Mesendoderm (in vitro differentiated cells): ENCODE measurements around the gene FXR2.
"Not testable (repeated sequence)": the region's sequence is repeated elsewhere in the genome, so short reads cannot be mapped to it uniquely, and the experiment has no call there.

Source experiments
- DNase-seq: peaks from one replicate; pipeline ENCODE4 v3.0.0; 2013
- H2AK5ac ChIP-seq: 2 replicates; pipeline ENCODE4 v1.6.1; 2013; ENCODE audit warnings: low read length, inconsistent platforms
- H2BK120ac ChIP-seq: 2 replicates; pipeline ENCODE4 v1.6.1; 2013; ENCODE audit warnings: low read depth, mild to moderate bottlenecking, low read length, moderate library complexity, mixed read lengths
- H2BK15ac ChIP-seq: replicated peaks from 2 replicates; pipeline ENCODE4 v1.6.1; 2013; ENCODE audit warnings: low read depth, mild to moderate bottlenecking, moderate library complexity
- H2BK5ac ChIP-seq: 2 replicates; pipeline ENCODE4 v1.6.1; 2013; ENCODE audit warnings: low read length, inconsistent platforms
- H3K18ac ChIP-seq: 2 replicates; pipeline ENCODE4 v1.6.1; 2013; ENCODE audit warnings: mild to moderate bottlenecking, low read length, mixed read lengths
- H3K23ac ChIP-seq: one replicate; pipeline ENCODE4 v1.6.1; 2013; ENCODE audit warnings: low read length
- H3K27ac ChIP-seq: 2 replicates; pipeline ENCODE4 v1.5.1; 2013; ENCODE audit warnings: low read depth, mild to moderate bottlenecking, inconsistent platforms, low read length, moderate library complexity
- H3K27me3 ChIP-seq: 2 replicates; pipeline ENCODE4 v1.6.1; 2013; ENCODE audit warnings: low read length, control low read depth, mild to moderate bottlenecking, inconsistent platforms; ENCODE audit not compliant: insufficient read depth, poor library complexity
- H3K36me3 ChIP-seq: 2 replicates; pipeline ENCODE4 v1.6.1; 2013; ENCODE audit warnings: low read length, inconsistent platforms; ENCODE audit not compliant: control insufficient read depth, insufficient read depth
- H3K4ac ChIP-seq: one replicate; pipeline ENCODE4 v1.6.1; 2013; ENCODE audit warnings: low read depth, mild to moderate bottlenecking, low read length, moderate library complexity
- H3K4me1 ChIP-seq: 2 replicates; pipeline ENCODE4 v1.6.1; 2013; ENCODE audit warnings: low read depth, low read length, inconsistent platforms; ENCODE audit not compliant: control insufficient read depth
- H3K4me2 ChIP-seq: 2 replicates; pipeline ENCODE4 v1.6.1; 2013; ENCODE audit warnings: low read length
- H3K4me3 ChIP-seq: 2 replicates; pipeline ENCODE4 v1.5.1; 2013; ENCODE audit warnings: mild to moderate bottlenecking, low read length
- H3K56ac ChIP-seq: one replicate; pipeline ENCODE4 v1.6.1; 2013; ENCODE audit warnings: low read length
- H3K79me1 ChIP-seq: 2 replicates; pipeline ENCODE4 v1.6.1; 2013; ENCODE audit warnings: low read length, inconsistent platforms
- H3K79me2 ChIP-seq: 2 replicates; pipeline ENCODE4 v1.6.1; 2013; ENCODE audit warnings: mild to moderate bottlenecking, low read length; ENCODE audit not compliant: control insufficient read depth, insufficient read depth
- H3K9ac ChIP-seq: 2 replicates; pipeline ENCODE4 v1.6.1; 2013; ENCODE audit warnings: low read length, inconsistent platforms
- H4K5ac ChIP-seq: one replicate; pipeline ENCODE4 v1.6.1; 2013; ENCODE audit warnings: low read length
- H4K8ac ChIP-seq: one replicate; pipeline ENCODE4 v1.6.1; 2013; ENCODE audit warnings: low read depth, mild to moderate bottlenecking, control low read depth, low read length, moderate library complexity
- WGBS: extraction: QIAGEN DNeasy Blood & Tissue Kit; methylation state at CpG from one replicate; pipeline ENCODE4 v1.1.7; 2013; ENCODE audit warnings: low lambda C conversion rate, missing lambda C conversion rate; ENCODE audit not compliant: insufficient coverage; ENCODE audit errors: extremely low coverage; 5-methylcytosine and 5-hydroxymethylcytosine counted together

The FXR2 gene

GRCh38 chr17:7626307-7626706, 11.6 kb upstream of the FXR2 start:
- H3K36me3 ChIP-seq = no peaks in the 10 kb centered on the region
- peaks cover 3% of the 10 kb centered on the region for H3K79me1 ChIP-seq
- no peak overlapping the region for H2BK120ac ChIP-seq
- H2BK15ac ChIP-seq = no peak overlapping the region
- no peak overlapping the region for H4K8ac ChIP-seq
- H3K4me3 ChIP-seq = no peak overlapping the region
- no peaks in the 10 kb centered on the region for H3K79me2 ChIP-seq
- no peak overlapping the region for H4K5ac ChIP-seq
- no peak overlapping the region for H3K23ac ChIP-seq
- peak overlapping the region; percentile 32 for H3K9ac ChIP-seq
- no peak overlapping the region for H3K4ac ChIP-seq
- H2BK5ac ChIP-seq = no peak overlapping the region
- no peaks in the 10 kb centered on the region for H3K27me3 ChIP-seq
- peaks cover 4% of the 10 kb centered on the region for H3K4me1 ChIP-seq
- H3K18ac ChIP-seq = no peak overlapping the region
- no peak overlapping the region for H3K4me2 ChIP-seq
- peak overlapping the region; percentile 15 for H3K56ac ChIP-seq
- WGBS = no CpG with 5 or more reads among the region's 7 CpGs
- no peak for DNase-seq
- no peak overlapping the region for H3K27ac ChIP-seq
- no peak overlapping the region for H2AK5ac ChIP-seq

DNA sequence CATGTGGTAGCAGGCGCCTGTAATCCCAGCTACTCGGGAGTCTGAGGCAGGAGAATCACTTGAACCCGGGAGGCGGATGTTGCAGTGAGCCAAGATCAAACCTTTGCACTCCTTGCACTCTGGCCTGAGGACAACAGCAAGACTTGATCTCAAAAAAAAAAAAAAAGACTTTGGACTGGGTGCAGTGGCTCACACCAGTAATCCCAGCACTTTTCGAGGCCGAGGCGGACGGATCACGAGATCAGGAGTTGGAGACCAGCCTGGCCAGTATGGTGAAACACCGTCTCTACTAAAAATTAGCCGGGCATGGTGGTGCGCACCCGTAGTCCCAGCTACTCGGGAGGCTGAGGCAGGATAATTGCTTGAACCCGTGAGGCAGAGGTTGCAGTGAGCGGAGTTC, 11.1 kb upstream of the FXR2 start:
- H2BK120ac ChIP-seq, H4K8ac ChIP-seq, H3K79me1 ChIP-seq, H3K79me2 ChIP-seq, H4K5ac ChIP-seq, H3K36me3 ChIP-seq, H3K4me1 ChIP-seq, DNase-seq, H3K27me3 ChIP-seq, H3K18ac ChIP-seq, H3K23ac ChIP-seq, H3K4ac ChIP-seq, H2BK15ac ChIP-seq, H3K56ac ChIP-seq, H3K4me3 ChIP-seq, H2AK5ac ChIP-seq, H3K4me2 ChIP-seq, H3K9ac ChIP-seq, H3K27ac ChIP-seq, H2BK5ac ChIP-seq: not testable (repeated sequence)
- WGBS = no CpG with 5 or more reads among the region's 16 CpGs

- Histone ChIP-seq H2BK15ac (no peak overlapping the region), H3K4me3 (no peak overlapping the region), H3K79me2 (no peaks in the 10 kb centered on the region), H3K36me3 (no peaks in the 10 kb centered on the region), H3K23ac (no peak overlapping the region), H2BK120ac (no peak overlapping the region), H3K79me1 (peaks cover 3% of the 10 kb centered on the region), H3K27ac (no peak overlapping the region), H3K4me1 (peaks cover 4% of the 10 kb centered on the region), H4K5ac (no peak overlapping the region), H4K8ac (no peak overlapping the region), H3K4ac (no peak overlapping the region), H2BK5ac (no peak overlapping the region), H2AK5ac (no peak overlapping the region), H3K56ac (no peak overlapping the region), H3K18ac (no peak overlapping the region), H3K27me3 (no peaks in the 10 kb centered on the region), H3K4me2 (no peak overlapping the region), H3K9ac (no peak overlapping the region)
- DNase-seq = no peak
- WGBS = no CpG with 5 or more reads among the region's 5 CpGs
Measured at GRCh38 chr17:7623661-7624060, 9.0 kb upstream of the FXR2 start.

DNA sequence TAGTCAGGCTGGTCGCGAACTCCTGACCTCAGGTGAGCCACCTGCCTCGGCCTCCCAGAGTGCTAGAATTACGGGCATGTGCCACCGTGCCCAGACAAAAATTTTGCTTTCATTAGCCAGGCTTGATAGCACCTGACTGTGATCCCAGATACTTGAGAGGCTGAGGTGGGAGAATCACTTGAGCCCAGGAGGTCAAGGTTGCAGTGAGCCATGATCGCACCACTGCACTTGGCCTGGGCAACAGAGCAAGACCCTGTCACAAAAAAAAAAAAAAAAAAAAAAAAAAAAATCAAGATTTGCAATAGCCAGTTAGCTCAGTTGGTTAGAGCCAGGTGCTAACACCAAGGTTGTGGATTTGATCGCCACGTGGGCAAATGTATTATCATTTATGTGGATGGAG, 6.1 kb upstream of the FXR2 start:
- Histone ChIP-seq H3K9ac (no peak overlapping the region), H3K56ac (no peak overlapping the region), H3K18ac (no peak overlapping the region), H3K36me3 (no peaks in the 10 kb centered on the region), H3K27ac (no peak overlapping the region), H3K79me2 (no peaks in the 10 kb centered on the region), H3K4me3 (no peak overlapping the region), H3K27me3 (no peaks in the 10 kb centered on the region), H3K79me1 (no peaks in the 10 kb centered on the region), H3K4me1 (no peaks in the 10 kb centered on the region), H4K8ac (no peak overlapping the region), H2BK15ac (no peak overlapping the region), H2BK5ac (no peak overlapping the region), H3K23ac (no peak overlapping the region), H3K4me2 (no peak overlapping the region), H2AK5ac (no peak overlapping the region), H3K4ac (no peak overlapping the region), H4K5ac (no peak overlapping the region), H2BK120ac (no peak overlapping the region)
- DNase-seq = no peak
- WGBS = no CpG with 5 or more reads among the region's 8 CpGs

- Histone ChIP-seq H2BK120ac (no peak overlapping the region), H3K9ac (no peak overlapping the region), H3K4me2 (no peak overlapping the region), H3K27ac (no peak overlapping the region), H4K5ac (no peak overlapping the region), H3K4me3 (no peak overlapping the region), H3K4ac (no peak overlapping the region), H3K23ac (no peak overlapping the region), H4K8ac (no peak overlapping the region), H2BK15ac (no peak overlapping the region), H2BK5ac (no peak overlapping the region), H3K18ac (no peak overlapping the region), H3K27me3 (no peaks in the 10 kb centered on the region), H3K36me3 (no peaks in the 10 kb centered on the region), H3K79me2 (peaks cover 2% of the 10 kb centered on the region), H3K56ac (no peak overlapping the region), H2AK5ac (no peak overlapping the region), H3K4me1 (peaks cover 3% of the 10 kb centered on the region), H3K79me1 (peaks cover 4% of the 10 kb centered on the region)
- no CpG with 5 or more reads among the region's 5 CpGs for WGBS
- DNase-seq = no peak
Measured at GRCh38 chr17:7618608-7619007, 3.9 kb upstream of the FXR2 start.

- Histone ChIP-seq H2BK15ac (no peak overlapping the region), H3K18ac (no peak overlapping the region), H3K23ac (no peak overlapping the region), H4K5ac (no peak overlapping the region), H4K8ac (no peak overlapping the region), H3K4me2 (no peak overlapping the region), H3K79me1 (peaks cover 15% of the 10 kb centered on the region), H3K4ac (no peak overlapping the region), H2BK120ac (no peak overlapping the region), H3K79me2 (peaks cover 13% of the 10 kb centered on the region), H3K27me3 (no peaks in the 10 kb centered on the region), H3K27ac (peak overlapping the region; percentile 60), H3K4me3 (no peak overlapping the region), H3K56ac (no peak overlapping the region), H2AK5ac (no peak overlapping the region), H2BK5ac (no peak overlapping the region), H3K4me1 (peaks cover 11% of the 10 kb centered on the region), H3K9ac (no peak overlapping the region), H3K36me3 (no peaks in the 10 kb centered on the region)
- WGBS = no CpG with 5 or more reads among the region's 28 CpGs
- no peak for DNase-seq
Measured at GRCh38 chr17:7615265-7615747, 609 bp upstream of the FXR2 start.
